SK-N-MC (cell line): ENCODE results near the gene NPIPA3.
"Not testable (repeated sequence)": the region's sequence is repeated elsewhere in the genome, so short reads cannot be mapped to it uniquely, and the experiment has no call there.

Experiments
- DNase-seq: peaks from one replicate; pipeline ENCODE4 v3.0.0-alpha.2; 2011; ENCODE audit warnings: low read depth, low spot score
- H3K27ac ChIP-seq: fragments of 200-600 bp; sonication (generic); 2 replicates; pipeline ENCODE4 v1.5.1; 2016; ENCODE audit warnings: mixed run types
- H3K36me3 ChIP-seq: fragments of 200-600 bp; sonication (generic); 2 replicates; pipeline ENCODE4 v1.6.1; 2017; ENCODE audit warnings: antibody characterized with exemption, low read length, mixed read lengths; ENCODE audit not compliant: insufficient read depth
- H3K4me3 ChIP-seq: fragments of 200-600 bp; sonication (generic); 2 replicates; pipeline ENCODE4 v1.5.1; 2016
- H3K9ac ChIP-seq: fragments of 200-600 bp; sonication (generic); 2 replicates; pipeline ENCODE4 v1.8.0; 2017; ENCODE audit warnings: mixed run types, mixed read lengths; ENCODE audit not compliant: insufficient read length
- H3K9me3 ChIP-seq: fragments of 200-600 bp; sonication (generic); 2 replicates; pipeline ENCODE4 v1.6.1; 2017; ENCODE audit warnings: low read depth, mild to moderate bottlenecking, antibody characterized with exemption, low read length, moderate library complexity, mixed read lengths

The NPIPA3 gene

GRCh38 chr16:14775624-14776023 lies 72.4 kb downstream of the NPIPA3 start:
- H3K27ac ChIP-seq, DNase-seq, H3K9me3 ChIP-seq, H3K4me3 ChIP-seq, H3K36me3 ChIP-seq, H3K9ac ChIP-seq: not testable (repeated sequence)
